OCI-LY1 (cell line): ENCODE data around the gene PLCXD3.

Experiments used
- EZH2 ChIP-seq: fragments of 200-600 bp; sonication (generic), shearing (Covaris generic); IDR thresholded peaks from 2 replicates; pipeline ENCODE4 v1.8.0; 2017; ENCODE audit warnings: borderline replicate concordance, mixed run types, mild to moderate bottlenecking, antibody characterized with exemption, low read length, moderate library complexity, mixed read lengths
- TF ChIP-seq, protein P1 (sequence below): fragments of 200-600 bp; sonication (generic), shearing (Covaris generic); IDR thresholded peaks from 2 replicates; pipeline ENCODE4 v1.5.1; 2017; ENCODE audit warnings: mild to moderate bottlenecking, antibody characterized with exemption, low read length, moderate library complexity, mixed read lengths

DNA sequence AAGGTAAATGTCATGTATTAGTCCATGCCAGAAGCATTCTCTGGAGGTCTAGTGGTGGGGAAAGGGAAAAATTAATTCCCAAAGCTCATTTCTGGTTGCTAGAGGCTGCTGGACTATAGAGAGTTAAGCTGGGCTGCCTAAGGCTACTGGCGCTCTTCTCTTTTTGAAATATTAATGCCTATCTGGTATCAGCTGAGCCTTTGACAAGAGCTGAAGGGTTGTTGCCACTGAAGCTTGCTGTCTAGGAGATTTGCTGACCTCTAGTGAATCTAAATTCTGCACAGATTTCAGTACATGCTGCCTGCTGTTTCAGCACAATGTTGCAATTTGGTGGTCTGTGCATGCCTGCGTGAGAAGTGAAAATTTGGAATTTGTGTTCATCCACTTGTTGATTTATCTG, 29.1 kb upstream of the PLCXD3 start:
- TF ChIP-seq, protein P1, sequence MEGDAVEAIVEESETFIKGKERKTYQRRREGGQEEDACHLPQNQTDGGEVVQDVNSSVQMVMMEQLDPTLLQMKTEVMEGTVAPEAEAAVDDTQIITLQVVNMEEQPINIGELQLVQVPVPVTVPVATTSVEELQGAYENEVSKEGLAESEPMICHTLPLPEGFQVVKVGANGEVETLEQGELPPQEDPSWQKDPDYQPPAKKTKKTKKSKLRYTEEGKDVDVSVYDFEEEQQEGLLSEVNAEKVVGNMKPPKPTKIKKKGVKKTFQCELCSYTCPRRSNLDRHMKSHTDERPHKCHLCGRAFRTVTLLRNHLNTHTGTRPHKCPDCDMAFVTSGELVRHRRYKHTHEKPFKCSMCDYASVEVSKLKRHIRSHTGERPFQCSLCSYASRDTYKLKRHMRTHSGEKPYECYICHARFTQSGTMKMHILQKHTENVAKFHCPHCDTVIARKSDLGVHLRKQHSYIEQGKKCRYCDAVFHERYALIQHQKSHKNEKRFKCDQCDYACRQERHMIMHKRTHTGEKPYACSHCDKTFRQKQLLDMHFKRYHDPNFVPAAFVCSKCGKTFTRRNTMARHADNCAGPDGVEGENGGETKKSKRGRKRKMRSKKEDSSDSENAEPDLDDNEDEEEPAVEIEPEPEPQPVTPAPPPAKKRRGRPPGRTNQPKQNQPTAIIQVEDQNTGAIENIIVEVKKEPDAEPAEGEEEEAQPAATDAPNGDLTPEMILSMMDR: no peak
- TF ChIP-seq EZH2: no peak
